ENCODE data around the gene JAKMIP1.

Gene JAKMIP1

GRCh38 chr4:6123976-6124375 is 76.4 kb downstream of the JAKMIP1 start:
- ChIA-PET CTCF (no interaction called here), POLR2A (no interaction called here)
- TF ChIP-seq FOXK2 (IDR thresholded peaks at IDR 0.05) (no peak), FOXM1 (IDR thresholded peaks at IDR 0.05; ENCODE audit: borderline replicate concordance) (no peak), BHLHE40 (IDR thresholded peaks at IDR 0.05; ENCODE audit: borderline replicate concordance) (no peak), ELF4 (IDR thresholded peaks at IDR 0.05) (no peak), NFRKB (IDR thresholded peaks at IDR 0.05) (no peak), FOXA1 (IDR thresholded peaks at IDR 0.05) (no peak), LEF1 (IDR thresholded peaks at IDR 0.05; ENCODE audit: borderline replicate concordance) (no peak), CTBP1 (IDR thresholded peaks at IDR 0.05; ENCODE audit: borderline replicate concordance) (no peak), TARDBP (IDR thresholded peaks at IDR 0.05) (no peak), HDGF (IDR thresholded peaks at IDR 0.05; ENCODE audit: borderline replicate concordance) (no peak), SP1 (IDR thresholded peaks at IDR 0.05) (no peak)
- TF ChIP-seq, protein P1, sequence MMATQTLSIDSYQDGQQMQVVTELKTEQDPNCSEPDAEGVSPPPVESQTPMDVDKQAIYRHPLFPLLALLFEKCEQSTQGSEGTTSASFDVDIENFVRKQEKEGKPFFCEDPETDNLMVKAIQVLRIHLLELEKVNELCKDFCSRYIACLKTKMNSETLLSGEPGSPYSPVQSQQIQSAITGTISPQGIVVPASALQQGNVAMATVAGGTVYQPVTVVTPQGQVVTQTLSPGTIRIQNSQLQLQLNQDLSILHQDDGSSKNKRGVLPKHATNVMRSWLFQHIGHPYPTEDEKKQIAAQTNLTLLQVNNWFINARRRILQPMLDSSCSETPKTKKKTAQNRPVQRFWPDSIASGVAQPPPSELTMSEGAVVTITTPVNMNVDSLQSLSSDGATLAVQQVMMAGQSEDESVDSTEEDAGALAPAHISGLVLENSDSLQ (IDR thresholded peaks at IDR 0.05) = no peak
- no peak for DNase-seq (ENCODE audit: extremely low spot score)

GRCh38 chr4:6123541-6123940 is 76.8 kb downstream of the JAKMIP1 start:
- DNase-seq (ENCODE audit: extremely low spot score) = no peak
- TF ChIP-seq BHLHE40 (IDR thresholded peaks at IDR 0.05; ENCODE audit: borderline replicate concordance) (no peak), HDGF (IDR thresholded peaks at IDR 0.05; ENCODE audit: borderline replicate concordance) (no peak), TARDBP (IDR thresholded peaks at IDR 0.05) (no peak), ARNT (IDR thresholded peaks at IDR 0.05) (no peak), NFRKB (IDR thresholded peaks at IDR 0.05) (no peak), CTBP1 (IDR thresholded peaks at IDR 0.05; ENCODE audit: borderline replicate concordance) (no peak), L3MBTL2 (conservative IDR thresholded peaks at IDR 0.05) (no peak), LEF1 (IDR thresholded peaks at IDR 0.05; ENCODE audit: borderline replicate concordance) (no peak), FOXA1 (IDR thresholded peaks at IDR 0.05) (no peak), SUZ12 (IDR thresholded peaks at IDR 0.05) (no peak), FOXM1 (IDR thresholded peaks at IDR 0.05; ENCODE audit: borderline replicate concordance) (no peak), ELF4 (IDR thresholded peaks at IDR 0.05) (no peak), SP1 (IDR thresholded peaks at IDR 0.05) (no peak), FOXK2 (IDR thresholded peaks at IDR 0.05) (no peak), ZNF384 (IDR thresholded peaks at IDR 0.05) (no peak)
- TF ChIP-seq, protein P1 (IDR thresholded peaks at IDR 0.05) = no peak
- ChIA-PET POLR2A (no interaction called here), CTCF (no interaction called here)

DNA sequence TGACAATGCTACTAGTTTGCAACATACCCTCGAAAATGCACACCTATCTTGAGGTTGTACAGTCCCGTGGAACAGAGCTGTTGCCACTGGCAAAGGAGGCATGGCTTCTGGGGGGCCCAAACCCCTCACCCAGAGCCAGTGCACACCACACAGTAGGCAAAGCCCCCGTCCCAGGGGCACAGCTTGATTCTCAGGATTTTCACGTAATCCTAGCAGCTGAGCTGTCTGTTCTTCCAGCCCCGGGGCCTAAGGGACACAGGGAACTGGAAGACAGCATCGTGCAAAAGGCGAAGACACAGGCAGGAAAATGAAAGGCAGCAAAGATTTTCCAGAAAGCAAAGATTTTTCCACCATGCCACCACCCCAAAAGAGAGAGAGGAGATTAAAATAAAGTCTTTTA is 77.2 kb downstream of the JAKMIP1 start:
- ChIA-PET CTCF (no interaction called here), POLR2A (no interaction called here)
- no peak for TF ChIP-seq FOXK2 (IDR thresholded peaks at IDR 0.05)
- no peak for TF ChIP-seq CTBP1 (IDR thresholded peaks at IDR 0.05; ENCODE audit: borderline replicate concordance)
- TF ChIP-seq SUZ12 (IDR thresholded peaks at IDR 0.05) = no peak
- no peak for TF ChIP-seq HDGF (IDR thresholded peaks at IDR 0.05; ENCODE audit: borderline replicate concordance)
- TF ChIP-seq ARNT (IDR thresholded peaks at IDR 0.05) = no peak
- no peak for TF ChIP-seq NFRKB (IDR thresholded peaks at IDR 0.05)
- no peak for TF ChIP-seq TARDBP (IDR thresholded peaks at IDR 0.05)
- no peak for TF ChIP-seq L3MBTL2 (conservative IDR thresholded peaks at IDR 0.05)
- TF ChIP-seq, protein P1 (IDR thresholded peaks at IDR 0.05) = no peak
- no peak for TF ChIP-seq ELF4 (IDR thresholded peaks at IDR 0.05)
- TF ChIP-seq FOXM1 (IDR thresholded peaks at IDR 0.05; ENCODE audit: borderline replicate concordance) = no peak
- TF ChIP-seq ZNF384 (IDR thresholded peaks at IDR 0.05) = no peak
- no peak for TF ChIP-seq BHLHE40 (IDR thresholded peaks at IDR 0.05; ENCODE audit: borderline replicate concordance)
- no peak for TF ChIP-seq LEF1 (IDR thresholded peaks at IDR 0.05; ENCODE audit: borderline replicate concordance)
- TF ChIP-seq SP1 (IDR thresholded peaks at IDR 0.05) = no peak
- TF ChIP-seq FOXA1 (IDR thresholded peaks at IDR 0.05) = no peak
- no peak for DNase-seq (ENCODE audit: extremely low spot score)

GRCh38 chr4:6122496-6122895 is 77.9 kb downstream of the JAKMIP1 start:
- CTCF ChIA-PET = no interaction called here
- TF ChIP-seq SUZ12 (IDR thresholded peaks at IDR 0.05) = no peak
- TF ChIP-seq BHLHE40 (IDR thresholded peaks at IDR 0.05; ENCODE audit: borderline replicate concordance) = no peak
- TF ChIP-seq ARNT (IDR thresholded peaks at IDR 0.05) = no peak
- no peak for TF ChIP-seq FOXA1 (IDR thresholded peaks at IDR 0.05)
- no peak for TF ChIP-seq FOXM1 (IDR thresholded peaks at IDR 0.05; ENCODE audit: borderline replicate concordance)
- no peak for TF ChIP-seq SP1 (IDR thresholded peaks at IDR 0.05)
- no peak for TF ChIP-seq ZNF384 (IDR thresholded peaks at IDR 0.05)
- no peak for TF ChIP-seq ELF4 (IDR thresholded peaks at IDR 0.05)
- TF ChIP-seq NFRKB (IDR thresholded peaks at IDR 0.05) = no peak
- no peak for TF ChIP-seq HDGF (IDR thresholded peaks at IDR 0.05; ENCODE audit: borderline replicate concordance)
- TF ChIP-seq, protein P1 (IDR thresholded peaks at IDR 0.05) = no peak
- no peak for DNase-seq (ENCODE audit: extremely low spot score)
- POLR2A ChIA-PET = no interaction called here

DNA sequence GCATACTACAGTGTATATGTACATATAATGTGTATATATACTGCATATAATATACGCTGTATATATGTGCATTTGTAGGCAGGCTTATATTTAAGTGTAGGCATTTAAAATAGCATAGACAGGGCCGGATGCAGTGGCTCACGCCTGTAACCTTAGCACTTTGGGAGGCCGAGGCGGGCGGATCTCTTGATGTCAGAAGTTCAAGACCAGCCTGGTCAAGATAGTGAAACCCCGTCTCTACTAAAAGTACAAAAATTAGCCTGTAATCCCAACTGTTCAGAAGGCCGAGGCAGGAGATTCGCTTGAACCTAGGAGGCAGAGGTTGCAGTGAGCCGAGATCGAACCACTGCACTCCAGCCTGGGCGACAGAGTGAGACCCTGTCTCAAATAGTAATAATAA is 78.4 kb downstream of the JAKMIP1 start:
- ChIA-PET POLR2A (no interaction called here), CTCF (no interaction called here)
- DNase-seq (ENCODE audit: extremely low spot score) = no peak
- TF ChIP-seq LEF1 (IDR thresholded peaks at IDR 0.05; ENCODE audit: borderline replicate concordance) (no peak), SUZ12 (IDR thresholded peaks at IDR 0.05) (no peak), FOXK2 (IDR thresholded peaks at IDR 0.05) (no peak), FOXA1 (IDR thresholded peaks at IDR 0.05) (no peak)

- DNase-seq (ENCODE audit: extremely low spot score) = no peak
- POLR2A ChIA-PET = no interaction called here
- no peak for TF ChIP-seq ARNT (IDR thresholded peaks at IDR 0.05)
- TF ChIP-seq L3MBTL2 (conservative IDR thresholded peaks at IDR 0.05) = no peak
- no peak for TF ChIP-seq FOXK2 (IDR thresholded peaks at IDR 0.05)
- TF ChIP-seq ELF4 (IDR thresholded peaks at IDR 0.05) = no peak
- TF ChIP-seq LEF1 (IDR thresholded peaks at IDR 0.05; ENCODE audit: borderline replicate concordance) = no peak
- no peak for TF ChIP-seq FOXA1 (IDR thresholded peaks at IDR 0.05)
- TF ChIP-seq SUZ12 (IDR thresholded peaks at IDR 0.05) = no peak
- TF ChIP-seq CTBP1 (IDR thresholded peaks at IDR 0.05; ENCODE audit: borderline replicate concordance) = no peak
- TF ChIP-seq TARDBP (IDR thresholded peaks at IDR 0.05) = no peak
- no peak for TF ChIP-seq ZNF384 (IDR thresholded peaks at IDR 0.05)
- no peak for TF ChIP-seq HDGF (IDR thresholded peaks at IDR 0.05; ENCODE audit: borderline replicate concordance)
- no peak for TF ChIP-seq FOXM1 (IDR thresholded peaks at IDR 0.05; ENCODE audit: borderline replicate concordance)
- TF ChIP-seq, protein P1 (IDR thresholded peaks at IDR 0.05) = no peak
- TF ChIP-seq BHLHE40 (IDR thresholded peaks at IDR 0.05; ENCODE audit: borderline replicate concordance) = no peak
- TF ChIP-seq NFRKB (IDR thresholded peaks at IDR 0.05) = no peak
- no peak for TF ChIP-seq SP1 (IDR thresholded peaks at IDR 0.05)
- CTCF ChIA-PET = no interaction called here
Measured at GRCh38 chr4:6121276-6121850, 79.0 kb downstream of the JAKMIP1 start.
